NCI-H2227 (cell line): ENCODE results near the gene ADSS1.

Experiments
- DNase-seq: peaks from one replicate; lab custom pipeline; 2025; ENCODE audit not compliant: unreplicated experiment; lab: John Stamatoyannopoulos, UW

Gene ADSS1

DNA sequence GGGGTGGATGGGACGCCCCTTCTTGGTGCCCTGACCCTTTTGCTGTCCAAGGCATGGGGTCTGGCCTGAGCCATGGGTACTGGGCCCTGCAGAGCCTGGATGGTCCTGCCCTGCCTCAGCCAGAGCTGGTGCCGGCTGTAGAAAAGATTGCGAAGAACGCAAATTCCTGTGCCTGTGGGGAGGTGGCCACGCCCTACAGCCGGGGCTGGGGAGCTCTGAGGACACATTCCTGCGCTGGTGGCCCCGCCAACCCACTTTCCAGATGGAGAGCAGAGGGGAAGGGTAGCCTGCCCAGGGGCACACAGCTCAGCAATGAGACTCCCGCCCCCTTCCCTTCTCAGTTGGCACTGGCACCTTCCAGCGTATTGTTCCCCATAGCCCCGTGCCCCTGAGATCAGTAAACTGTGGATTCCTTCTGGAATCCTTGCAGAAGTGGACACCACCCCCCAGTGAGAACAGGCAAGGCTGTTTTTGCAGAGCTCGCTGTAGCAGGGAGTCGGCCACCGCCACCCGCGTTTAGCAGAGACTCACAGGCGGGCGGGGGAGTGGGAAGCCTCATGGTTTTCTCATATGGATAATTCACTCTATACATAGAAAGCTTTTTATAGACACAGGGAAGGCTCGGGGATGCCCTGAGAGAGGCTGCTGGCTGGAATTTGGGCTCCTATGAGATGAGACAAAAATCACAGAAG lies 26.0 kb upstream of the ADSS1 start:
- peak; percentile 29 for DNase-seq

DNA sequence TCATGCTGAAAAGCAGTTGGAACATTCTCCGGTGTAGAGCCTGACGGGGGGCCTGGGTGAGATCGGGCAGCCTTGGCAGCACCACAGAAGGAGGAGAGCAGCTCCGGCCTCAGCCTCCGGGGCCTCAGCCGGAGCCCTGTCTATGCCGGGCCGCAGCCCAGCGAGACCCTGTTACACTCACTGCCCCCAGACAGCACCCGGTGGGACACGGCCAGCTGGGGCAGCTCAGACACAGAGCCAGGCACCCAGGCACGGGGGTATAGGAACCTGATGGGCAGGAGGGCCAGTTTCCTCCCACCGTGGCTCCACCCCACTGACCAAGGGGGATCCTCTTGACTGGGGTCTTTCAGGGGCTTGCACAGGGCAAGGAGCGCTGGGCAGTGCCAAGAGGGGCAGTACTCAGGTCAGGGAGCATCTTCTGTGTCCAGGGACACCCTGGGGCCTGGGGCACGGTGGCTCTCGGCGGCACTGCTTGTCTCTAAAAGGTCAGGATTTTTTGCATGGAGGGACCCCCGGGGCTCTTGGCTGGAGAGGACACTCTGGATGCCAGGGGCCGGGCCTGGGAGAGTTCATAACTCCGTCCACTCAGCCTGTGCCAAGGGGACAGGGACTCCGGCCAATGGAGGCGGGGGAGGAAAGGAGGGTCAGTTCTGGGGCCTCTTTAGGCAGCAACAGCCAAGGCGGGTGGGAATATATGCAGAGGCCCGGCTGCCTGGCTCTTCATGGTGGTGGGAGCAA lies 25.2 kb upstream of the ADSS1 start:
- DNase-seq, result no peak

DNA sequence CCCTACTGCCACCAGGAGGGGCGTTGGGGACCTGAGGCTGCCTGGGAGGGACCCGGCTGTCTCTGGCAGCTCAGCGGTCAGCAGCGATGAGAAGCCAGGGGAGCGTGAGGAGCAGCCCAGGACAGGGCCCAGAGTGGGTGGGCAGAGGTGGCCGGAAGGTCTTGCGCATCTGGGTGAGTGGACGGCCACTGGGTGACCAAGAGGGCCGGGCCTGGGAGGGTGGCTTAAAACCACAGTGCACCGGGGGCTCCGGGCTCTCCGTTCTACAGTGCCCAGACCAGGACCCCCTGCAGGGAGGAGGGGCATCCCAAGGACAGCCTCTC lies 24.6 kb upstream of the ADSS1 start:
- DNase-seq, result no peak

DNA sequence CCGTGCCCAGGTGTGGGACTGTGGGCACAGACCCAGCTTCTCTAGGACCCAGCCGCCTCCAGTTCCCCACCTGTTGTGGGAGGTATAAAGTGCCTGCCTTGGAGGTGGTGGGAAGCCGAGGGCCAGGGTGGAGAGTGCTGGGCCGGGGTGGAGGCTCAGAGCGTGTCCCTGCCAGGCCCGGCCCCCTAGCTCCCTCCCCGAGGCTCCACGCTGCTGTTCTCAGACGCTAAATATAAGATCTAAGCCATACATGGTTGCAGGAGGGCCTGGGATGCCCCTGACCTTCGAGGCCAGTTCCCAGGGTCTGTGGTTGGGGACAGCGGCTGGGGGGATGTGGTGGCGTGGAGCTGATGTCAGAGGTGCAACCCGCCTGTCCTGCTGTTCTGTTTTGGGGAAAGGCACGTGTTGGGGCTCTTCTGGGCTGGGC lies 23.8 kb upstream of the ADSS1 start:
- no peak for DNase-seq

DNA sequence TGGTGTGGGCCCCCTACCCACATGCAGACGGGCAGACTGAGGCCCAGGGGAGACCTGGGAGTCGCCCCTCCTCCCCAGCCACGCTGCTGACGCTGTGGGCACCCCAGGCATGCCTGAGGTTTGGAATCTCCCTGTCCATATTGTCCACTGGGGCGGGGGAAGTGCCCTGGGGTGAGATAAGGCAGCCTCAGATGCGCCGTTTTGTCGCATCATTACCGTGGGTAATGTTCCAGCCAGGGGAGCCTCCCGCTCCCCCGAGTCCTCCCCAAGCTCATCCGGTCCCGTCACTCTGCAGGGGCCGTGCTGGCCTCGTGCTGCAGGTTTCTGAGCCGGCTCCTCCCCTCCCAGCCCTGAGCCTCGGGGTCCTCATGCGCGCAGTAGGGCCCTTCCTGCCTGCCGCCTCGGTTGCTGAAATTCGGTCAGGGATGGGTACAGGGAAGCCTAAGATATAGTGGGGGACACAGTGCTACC lies 23.2 kb upstream of the ADSS1 start:
- DNase-seq, result no peak

DNA sequence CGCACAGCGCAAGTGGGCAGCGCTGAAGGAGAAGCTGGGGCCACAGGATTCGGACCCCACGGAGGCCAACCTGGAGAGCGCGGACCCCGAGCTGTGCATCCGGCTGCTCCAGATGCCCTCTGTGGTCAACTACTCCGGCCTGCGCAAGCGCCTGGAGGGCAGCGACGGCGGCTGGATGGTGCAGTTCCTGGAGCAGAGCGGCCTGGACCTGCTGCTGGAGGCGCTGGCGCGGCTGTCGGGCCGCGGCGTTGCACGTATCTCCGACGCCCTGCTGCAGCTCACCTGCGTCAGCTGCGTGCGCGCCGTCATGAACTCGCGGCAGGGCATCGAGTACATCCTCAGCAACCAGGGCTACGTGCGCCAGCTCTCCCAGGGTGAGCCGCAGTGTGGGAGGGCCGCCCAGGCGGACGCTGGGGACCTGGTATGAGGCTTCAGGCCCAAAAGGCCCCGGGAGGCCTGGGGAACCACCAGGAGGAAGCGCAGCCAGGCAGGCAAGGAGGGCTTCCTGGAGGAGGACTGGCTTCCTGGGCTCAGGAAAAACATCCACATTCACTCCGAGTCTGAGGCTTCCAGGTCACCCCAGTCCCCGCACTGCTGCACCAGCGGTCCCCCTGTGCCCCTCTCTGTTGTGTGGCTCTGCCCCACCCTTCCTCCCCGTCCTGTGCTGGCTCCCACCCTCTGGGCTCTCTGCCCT lies 22.5 kb upstream of the ADSS1 start:
- no peak for DNase-seq

DNA sequence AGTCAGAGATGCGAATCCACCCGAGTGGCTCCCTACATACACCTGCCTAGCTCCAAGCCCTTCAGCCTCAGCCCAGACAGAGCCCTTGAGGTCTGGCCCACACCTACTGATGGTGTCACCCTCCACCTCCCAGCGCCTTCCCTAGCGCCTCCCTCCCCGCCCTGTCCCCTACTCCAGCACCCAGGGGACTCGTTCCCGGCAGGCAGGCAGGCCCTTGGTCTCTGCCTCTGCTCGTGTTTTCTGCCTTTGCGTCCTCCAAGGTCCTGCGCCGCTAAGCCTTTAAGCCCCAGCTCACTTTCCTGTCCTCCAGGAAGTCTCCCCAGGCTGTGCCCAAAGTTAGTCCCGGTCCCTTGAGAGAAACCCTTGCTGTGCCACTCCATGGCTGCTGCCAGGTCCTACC lies 21.9 kb upstream of the ADSS1 start:
- DNase-seq, result no peak

DNA sequence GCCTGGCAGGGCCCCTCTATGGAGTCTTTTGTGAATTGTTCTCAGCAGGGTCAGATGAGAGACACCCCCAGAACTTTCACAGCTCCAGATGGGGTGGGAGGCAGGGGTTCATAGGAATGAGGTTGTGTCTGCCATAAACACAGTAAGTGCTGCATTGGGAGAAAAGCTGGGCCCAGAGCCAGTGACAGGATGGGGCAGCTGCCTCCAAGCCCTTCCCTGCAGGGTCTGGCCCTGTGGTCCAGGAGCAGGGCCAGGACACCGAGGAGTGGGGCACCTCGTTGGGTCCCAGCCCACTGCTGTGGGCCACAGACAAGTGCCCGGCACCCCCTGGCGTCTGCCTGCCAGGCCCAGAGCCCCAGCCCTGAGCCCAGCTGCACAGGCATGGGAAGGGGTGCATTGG lies 21.4 kb upstream of the ADSS1 start:
- DNase-seq, result no peak

DNA sequence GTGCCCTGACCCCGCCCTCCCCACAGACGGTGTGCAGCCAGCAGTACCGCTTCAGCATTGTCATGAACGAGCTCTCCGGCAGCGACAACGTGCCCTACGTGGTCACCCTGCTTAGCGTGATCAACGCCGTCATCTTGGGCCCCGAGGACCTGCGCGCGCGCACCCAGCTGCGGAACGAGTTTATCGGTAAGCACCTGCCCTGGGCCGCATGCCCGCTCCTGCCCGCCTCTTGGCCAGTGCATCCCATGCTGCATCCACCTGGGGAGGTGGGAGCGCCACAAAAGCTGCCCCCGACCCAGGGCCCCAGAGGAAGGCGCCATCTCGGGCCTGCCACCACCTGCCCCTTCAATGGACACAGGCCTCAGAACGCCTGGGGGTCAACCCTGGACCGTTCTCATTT lies 20.8 kb upstream of the ADSS1 start:
- no peak for DNase-seq

DNA sequence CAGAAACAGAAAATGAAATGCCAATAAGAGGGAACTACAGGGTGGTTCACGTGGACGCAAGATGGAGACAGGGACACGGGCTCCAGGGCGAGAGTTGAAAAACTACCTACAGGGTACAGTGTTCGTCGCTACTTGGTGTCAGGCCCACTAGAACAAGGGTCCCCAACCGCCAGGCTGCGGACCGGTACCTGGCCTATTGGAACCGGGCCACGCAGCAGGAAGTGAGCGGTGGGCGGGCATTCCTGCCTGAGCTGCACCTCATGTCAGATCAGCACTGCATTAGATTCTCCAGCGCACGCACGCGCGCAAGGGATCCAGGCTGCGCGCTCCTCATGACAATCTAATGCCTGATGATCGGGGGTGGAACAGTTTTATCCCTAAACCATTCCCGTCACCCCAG lies 19.8 kb upstream of the ADSS1 start:
- no peak for DNase-seq

DNA sequence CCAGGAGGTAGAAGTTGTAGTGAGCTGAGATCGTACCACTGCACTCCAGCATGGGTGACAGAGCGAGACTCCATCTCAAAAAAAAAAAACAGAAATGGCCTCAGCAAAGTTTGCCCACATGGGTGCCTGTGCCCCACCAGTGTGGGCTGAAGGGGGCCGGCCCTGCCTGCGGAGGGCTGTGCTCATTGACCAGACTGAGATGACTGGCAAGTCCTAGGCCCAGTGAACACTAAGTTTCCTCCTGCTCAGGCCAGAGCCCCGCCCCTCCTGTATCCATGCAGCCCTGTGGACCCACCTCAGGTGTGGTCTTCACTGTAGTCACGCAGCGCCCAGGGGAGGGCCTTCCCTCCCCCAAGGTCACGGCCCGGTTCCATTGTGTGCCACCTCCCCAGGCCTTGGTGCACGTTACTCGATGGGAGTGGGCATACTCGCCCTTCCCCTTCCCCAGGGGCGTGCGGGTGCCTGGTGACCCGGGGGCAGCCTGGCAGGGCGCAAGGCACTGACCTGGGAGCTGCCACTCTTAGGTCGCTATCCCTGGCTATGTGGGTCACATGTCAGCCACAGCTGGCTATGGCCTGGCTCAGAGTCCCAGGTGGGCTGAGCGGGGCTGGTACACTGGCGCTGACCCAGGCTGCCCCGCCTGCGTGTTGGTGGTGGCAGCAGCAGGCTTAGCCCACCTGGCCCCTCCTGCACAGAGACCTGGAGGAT lies 18.5 kb upstream of the ADSS1 start:
- DNase-seq, result no peak

DNA sequence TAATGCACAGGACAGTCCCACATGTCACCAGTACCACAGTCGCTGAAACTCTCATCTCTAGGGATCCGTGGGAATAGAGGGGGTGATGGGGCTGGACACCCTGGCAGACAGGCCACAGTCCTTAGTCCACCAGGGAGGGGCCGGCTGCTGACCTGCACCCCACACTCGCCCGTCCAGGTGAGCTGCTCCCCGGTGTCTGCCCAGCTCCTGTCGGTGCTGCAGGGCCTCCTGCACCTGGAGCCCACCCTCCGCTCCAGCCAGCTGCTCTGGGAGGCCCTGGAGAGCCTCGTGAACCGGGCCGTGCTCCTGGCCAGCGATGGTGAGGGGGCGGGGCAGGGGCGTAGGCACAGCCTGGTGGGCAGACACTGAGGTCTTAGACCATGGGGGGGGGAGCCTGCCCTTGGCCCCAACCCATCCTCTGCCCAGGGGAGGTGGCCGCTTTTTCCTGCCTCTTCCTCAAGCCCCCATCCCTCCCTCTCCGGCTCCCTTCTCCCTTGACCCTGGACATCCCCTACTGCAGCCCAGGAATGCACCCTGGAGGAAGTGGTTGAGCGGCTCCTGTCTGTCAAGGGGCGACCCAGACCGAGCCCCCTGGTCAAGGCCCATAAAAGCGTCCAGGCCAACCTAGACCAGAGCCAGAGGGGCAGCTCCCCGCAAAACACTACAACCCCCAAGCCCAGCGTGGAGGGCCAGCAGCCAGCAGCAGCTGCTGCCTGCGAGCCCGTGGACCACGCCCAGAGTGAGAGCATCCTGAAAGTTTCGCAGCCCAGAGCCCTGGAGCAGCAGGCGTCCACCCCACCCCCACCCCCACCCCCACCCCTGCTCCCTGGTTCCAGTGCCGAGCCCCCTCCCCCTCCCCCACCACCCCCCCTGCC lies 17.1 kb upstream of the ADSS1 start:
- no peak for DNase-seq

DNA sequence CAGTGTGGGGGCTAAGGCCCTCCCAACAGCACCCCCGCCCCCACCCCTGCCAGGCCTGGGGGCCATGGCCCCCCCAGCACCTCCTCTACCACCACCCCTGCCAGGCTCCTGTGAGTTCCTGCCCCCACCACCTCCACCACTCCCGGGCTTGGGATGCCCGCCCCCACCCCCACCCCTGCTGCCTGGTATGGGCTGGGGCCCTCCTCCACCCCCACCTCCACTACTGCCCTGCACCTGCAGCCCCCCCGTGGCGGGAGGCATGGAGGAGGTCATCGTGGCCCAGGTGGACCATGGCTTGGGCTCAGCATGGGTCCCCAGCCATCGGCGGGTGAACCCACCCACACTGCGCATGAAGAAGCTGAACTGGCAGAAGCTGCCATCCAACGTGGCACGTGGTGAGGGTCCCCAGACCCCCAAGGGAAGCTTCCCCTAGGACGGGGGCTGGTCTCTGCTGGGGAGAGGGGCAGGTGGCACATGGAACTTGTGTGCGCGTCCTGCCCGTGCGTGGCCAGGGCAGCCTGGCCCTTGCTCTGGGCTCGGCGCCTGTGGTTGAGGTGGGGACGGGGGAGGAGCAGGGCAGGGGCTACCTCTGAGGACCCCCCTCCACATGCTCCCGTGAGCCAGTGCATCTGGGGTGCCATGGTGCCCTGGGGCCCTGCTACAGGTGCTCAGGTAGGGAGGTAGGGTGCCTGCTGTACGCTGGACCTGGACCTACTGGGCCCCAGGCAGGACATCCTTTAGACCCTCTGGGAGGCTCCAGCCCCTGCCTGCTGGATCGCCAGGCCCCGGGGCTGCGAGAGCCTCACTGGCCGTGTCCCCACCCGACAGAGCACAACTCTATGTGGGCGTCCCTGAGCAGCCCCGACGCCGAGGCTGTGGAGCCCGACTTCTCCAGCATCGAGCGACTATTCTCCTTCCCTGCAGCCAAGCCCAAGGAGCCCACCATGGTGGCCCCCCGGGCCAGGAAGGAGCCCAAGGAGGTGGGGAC lies 16.1 kb upstream of the ADSS1 start:
- no peak for DNase-seq

DNA sequence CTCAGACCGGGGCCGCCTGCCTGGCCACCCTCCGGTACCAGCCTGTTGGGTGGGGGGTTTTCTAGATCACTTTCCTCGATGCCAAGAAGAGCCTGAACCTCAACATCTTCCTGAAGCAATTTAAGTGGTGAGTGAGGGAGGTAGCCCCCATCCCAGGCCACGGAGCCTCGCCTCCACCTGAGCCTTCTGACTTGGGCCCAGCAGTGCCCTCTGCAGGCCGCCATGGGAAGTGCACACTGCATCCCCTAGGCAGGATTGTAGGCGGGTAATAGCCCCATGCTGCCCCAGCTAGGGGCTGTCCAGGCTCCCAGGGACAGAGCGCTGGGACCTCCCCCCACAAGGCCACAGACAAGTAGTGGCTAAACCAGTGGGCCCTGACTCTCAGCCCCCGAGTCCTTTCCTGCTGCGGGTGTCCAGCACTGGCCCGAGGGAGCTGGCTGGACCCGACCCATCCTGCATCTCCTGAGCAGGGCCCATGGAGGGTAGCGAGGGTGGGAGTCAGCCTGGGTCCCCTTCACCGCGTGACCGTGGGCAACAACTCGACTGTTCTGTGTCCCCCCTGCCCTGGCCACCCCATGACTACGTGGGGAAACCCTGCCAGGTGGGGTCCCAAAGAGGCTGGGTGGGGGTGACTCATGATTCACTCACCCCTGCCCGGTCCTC lies 15.3 kb upstream of the ADSS1 start:
- DNase-seq, result peak; percentile 73

DNA sequence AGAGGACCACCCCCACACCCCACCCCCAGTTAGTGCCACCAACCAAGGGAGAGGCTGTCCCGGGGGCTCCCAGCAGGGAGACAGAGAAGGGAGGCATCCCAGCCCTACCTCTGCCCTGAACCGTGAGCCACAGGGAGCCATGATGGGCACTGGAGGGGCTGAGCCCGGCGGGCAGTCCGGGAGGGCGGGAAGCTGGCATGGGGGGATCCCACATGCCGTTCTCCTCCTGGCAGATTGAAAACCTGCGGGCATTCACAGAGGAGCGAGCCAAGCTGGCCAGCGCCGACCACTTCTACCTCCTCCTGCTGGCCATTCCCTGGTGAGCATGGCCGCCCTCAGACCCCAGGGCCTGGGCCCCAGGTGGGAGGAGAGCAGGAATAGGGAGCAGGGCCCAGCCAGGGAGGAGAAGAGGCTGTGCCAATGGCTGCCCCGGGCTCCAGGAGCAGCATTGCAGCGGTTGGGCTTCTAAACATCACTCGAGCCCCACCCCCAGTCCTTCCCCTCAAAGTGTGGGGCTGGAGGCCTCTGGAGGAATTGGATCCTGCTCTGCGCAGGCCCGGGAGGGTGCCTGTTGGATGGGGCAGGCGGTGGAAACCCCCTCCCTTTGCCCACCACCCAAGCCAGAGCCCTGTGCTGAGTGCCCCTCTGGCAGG lies 14.5 kb upstream of the ADSS1 start:
- peak; percentile 34 for DNase-seq

DNA sequence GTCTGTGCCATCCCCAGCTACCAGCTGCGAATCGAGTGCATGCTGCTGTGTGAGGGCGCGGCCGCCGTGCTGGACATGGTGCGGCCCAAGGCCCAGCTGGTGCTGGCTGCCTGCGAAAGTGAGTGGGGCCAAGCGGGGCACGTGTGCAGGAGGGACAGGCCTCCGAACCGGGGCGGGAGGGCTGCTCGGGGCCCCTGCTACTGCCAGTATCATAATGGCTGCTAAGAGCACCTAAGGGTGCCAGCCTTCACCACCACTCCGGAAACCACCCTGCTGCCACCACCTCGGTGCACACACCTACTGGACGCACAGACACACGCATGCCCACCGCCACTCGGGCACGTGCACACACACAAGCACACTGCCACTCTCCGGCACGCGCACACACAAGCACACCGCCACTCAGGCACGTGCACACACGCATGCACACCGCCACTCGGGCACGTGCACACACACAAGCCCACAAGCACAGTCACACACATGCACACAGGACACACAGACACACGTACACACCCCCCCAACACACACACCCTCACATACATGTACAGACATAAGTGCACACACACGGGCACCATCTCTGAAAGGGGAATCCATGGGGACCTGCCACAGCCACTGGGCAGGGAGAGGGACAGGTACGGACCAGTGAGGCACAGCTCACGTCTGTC lies 13.8 kb upstream of the ADSS1 start:
- no peak for DNase-seq

DNA sequence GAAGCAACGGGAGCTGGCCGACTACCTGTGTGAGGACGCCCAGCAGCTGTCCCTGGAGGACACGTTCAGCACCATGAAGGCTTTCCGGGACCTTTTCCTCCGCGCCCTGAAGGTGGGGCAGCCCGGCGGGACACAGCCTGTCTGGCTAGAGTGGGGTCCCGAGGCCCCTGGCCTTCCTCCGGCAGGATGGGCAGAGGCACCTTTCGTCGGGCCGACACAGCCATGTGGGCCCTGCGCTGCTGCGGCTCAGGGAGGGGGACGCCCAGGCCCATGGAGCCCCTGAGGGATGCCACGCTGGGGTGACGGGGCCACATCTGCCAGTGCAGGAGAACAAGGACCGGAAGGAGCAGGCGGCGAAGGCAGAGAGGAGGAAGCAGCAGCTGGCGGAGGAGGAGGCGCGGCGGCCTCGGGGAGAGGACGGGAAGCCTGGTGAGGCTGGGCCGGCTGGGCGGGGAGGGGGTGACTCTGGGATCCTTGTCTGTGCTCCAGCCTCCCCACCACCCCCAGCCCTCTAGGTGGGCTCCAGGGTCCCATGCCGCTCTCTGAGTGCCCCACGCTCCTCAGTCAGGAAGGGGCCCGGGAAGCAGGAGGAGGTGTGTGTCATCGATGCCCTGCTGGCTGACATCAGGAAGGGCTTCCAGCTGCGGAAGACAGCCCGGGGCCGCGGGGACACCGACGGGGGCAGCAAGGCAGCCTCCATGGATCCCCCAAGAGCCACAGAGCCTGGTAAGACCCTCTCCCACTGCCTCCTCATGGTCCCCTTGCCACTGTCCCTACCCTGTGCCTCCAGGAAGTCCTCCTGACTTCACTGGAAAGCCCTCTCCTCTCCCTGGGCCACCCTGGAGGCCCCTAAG lies 10.9 kb upstream of the ADSS1 start:
- no peak for DNase-seq
